ENCODE results near the gene MT4.

The MT4 gene

DNA sequence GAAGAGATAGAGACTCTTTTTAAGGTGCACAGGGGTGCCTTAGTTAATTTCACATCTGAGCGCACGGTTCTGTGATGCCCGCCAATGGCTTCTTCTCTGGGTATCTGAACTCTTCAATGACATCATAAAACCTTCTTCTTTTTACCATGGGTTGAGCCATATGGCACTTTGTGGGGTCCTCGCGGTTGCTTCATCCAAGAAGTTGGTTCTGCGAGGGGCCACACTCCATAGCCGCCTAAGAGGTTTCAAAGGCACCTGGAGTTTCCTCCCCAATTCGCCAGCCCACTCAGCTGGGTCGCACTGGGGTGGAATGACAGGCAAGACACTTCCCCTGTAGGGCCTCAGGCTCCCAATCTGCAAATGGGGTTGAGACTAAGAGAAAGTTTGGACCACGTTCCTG is 10.4 kb upstream of the MT4 start:
- TF ChIP-seq RAD21 (IDR thresholded peaks at IDR 0.05; ENCODE audit: low read depth) = no peak
- TF ChIP-seq, protein P1, sequence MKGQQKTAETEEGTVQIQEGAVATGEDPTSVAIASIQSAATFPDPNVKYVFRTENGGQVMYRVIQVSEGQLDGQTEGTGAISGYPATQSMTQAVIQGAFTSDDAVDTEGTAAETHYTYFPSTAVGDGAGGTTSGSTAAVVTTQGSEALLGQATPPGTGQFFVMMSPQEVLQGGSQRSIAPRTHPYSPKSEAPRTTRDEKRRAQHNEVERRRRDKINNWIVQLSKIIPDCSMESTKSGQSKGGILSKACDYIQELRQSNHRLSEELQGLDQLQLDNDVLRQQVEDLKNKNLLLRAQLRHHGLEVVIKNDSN (IDR thresholded peaks at IDR 0.05) = no peak
- TF ChIP-seq NFIC (IDR thresholded peaks at IDR 0.05) = no peak
- no peak for TF ChIP-seq ZBTB7A (IDR thresholded peaks at IDR 0.05; ENCODE audit: low read depth)
- no peak for TF ChIP-seq CEBPB (IDR thresholded peaks at IDR 0.05)
- no peak for TF ChIP-seq TAF1 (IDR thresholded peaks at IDR 0.05; ENCODE audit: low read depth)
- TF ChIP-seq CREB1 (IDR thresholded peaks at IDR 0.05; ENCODE audit: low read depth) = no peak
- TF ChIP-seq EP300 (IDR thresholded peaks at IDR 0.05; ENCODE audit: borderline replicate concordance) = no peak
- no peak for TF ChIP-seq TCF12 (IDR thresholded peaks at IDR 0.05; ENCODE audit: low read depth)
- TF ChIP-seq, protein P2, sequence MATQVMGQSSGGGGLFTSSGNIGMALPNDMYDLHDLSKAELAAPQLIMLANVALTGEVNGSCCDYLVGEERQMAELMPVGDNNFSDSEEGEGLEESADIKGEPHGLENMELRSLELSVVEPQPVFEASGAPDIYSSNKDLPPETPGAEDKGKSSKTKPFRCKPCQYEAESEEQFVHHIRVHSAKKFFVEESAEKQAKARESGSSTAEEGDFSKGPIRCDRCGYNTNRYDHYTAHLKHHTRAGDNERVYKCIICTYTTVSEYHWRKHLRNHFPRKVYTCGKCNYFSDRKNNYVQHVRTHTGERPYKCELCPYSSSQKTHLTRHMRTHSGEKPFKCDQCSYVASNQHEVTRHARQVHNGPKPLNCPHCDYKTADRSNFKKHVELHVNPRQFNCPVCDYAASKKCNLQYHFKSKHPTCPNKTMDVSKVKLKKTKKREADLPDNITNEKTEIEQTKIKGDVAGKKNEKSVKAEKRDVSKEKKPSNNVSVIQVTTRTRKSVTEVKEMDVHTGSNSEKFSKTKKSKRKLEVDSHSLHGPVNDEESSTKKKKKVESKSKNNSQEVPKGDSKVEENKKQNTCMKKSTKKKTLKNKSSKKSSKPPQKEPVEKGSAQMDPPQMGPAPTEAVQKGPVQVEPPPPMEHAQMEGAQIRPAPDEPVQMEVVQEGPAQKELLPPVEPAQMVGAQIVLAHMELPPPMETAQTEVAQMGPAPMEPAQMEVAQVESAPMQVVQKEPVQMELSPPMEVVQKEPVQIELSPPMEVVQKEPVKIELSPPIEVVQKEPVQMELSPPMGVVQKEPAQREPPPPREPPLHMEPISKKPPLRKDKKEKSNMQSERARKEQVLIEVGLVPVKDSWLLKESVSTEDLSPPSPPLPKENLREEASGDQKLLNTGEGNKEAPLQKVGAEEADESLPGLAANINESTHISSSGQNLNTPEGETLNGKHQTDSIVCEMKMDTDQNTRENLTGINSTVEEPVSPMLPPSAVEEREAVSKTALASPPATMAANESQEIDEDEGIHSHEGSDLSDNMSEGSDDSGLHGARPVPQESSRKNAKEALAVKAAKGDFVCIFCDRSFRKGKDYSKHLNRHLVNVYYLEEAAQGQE (IDR thresholded peaks at IDR 0.05; ENCODE audit: low read depth) = no peak
- no peak for TF ChIP-seq YY1 (IDR thresholded peaks at IDR 0.05; ENCODE audit: low read depth)
- TF ChIP-seq, protein P3, sequence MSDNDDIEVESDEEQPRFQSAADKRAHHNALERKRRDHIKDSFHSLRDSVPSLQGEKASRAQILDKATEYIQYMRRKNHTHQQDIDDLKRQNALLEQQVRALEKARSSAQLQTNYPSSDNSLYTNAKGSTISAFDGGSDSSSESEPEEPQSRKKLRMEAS (IDR thresholded peaks at IDR 0.05) = no peak
- no peak for TF ChIP-seq EGR1 (IDR thresholded peaks at IDR 0.05)
- no peak for TF ChIP-seq FOXM1 (IDR thresholded peaks at IDR 0.05; ENCODE audit: borderline replicate concordance, low read depth)
- TF ChIP-seq TEAD4 (IDR thresholded peaks at IDR 0.05) = no peak

DNA sequence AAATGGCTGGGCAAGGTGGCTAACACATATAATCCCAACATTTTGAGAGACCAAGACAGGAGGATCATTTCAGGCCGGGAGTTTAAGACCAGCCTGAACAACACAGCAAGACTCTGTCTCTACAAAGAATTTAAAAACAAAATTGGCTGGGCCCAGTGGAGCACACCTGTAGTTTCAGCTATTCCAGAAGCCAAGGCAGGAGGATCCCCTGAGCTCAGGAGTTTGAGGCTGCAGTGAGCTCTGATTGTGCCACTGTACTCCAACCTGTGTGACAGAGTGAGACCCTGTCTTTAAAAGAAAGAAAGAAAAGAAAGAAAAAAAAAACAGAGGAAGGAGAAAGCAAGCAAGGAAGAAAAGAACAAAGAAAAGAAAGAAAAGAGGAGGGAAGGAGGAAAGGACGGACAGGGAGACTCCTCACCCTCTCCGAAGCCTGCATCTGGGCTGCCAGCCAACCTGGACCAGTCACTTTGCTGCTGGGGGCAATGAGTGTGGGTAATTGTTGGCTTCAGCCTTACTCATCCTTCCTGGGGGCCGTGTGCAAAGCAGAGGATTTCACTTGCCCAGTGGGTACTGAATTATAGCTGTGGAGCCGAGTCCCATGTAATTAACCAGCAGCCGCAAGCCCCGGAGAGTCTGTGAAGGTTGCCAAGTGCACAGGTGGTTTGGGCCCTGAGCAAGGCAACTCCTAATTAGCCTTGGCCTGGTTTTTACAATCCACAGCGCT is 6.7 kb upstream of the MT4 start:
- TF ChIP-seq TCF12 (IDR thresholded peaks at IDR 0.05; ENCODE audit: low read depth) = no peak

DNA sequence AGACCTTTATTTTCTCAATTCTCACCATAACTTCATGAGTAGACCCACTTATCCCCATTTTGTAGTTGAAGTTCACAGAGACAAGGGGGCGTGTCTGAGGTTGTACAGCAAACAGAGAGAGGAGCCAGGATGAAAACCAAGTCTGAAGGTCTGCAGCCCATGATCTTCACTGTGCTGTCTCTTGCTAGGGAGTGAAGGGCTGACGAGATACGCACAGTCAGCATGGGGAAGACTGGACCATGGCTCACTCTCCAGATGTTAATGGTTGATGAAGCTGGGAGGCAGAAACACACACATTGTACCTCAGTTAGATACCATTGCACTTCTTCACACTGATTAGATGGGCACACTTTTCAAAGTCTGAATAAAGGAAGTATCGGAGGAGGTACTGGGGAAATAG is 5.8 kb upstream of the MT4 start:
- TF ChIP-seq CREB1 (IDR thresholded peaks at IDR 0.05; ENCODE audit: low read depth) (no peak), NFIC (IDR thresholded peaks at IDR 0.05) (no peak), ZBTB7A (IDR thresholded peaks at IDR 0.05; ENCODE audit: low read depth) (no peak), RAD21 (IDR thresholded peaks at IDR 0.05; ENCODE audit: low read depth) (no peak), CEBPB (IDR thresholded peaks at IDR 0.05) (no peak), FOXM1 (IDR thresholded peaks at IDR 0.05; ENCODE audit: borderline replicate concordance, low read depth) (no peak), TCF12 (IDR thresholded peaks at IDR 0.05; ENCODE audit: low read depth) (no peak), EP300 (IDR thresholded peaks at IDR 0.05; ENCODE audit: borderline replicate concordance) (no peak), EGR1 (IDR thresholded peaks at IDR 0.05) (no peak), YY1 (IDR thresholded peaks at IDR 0.05; ENCODE audit: low read depth) (no peak), TAF1 (IDR thresholded peaks at IDR 0.05; ENCODE audit: low read depth) (no peak), TEAD4 (IDR thresholded peaks at IDR 0.05) (no peak)
- TF ChIP-seq, protein P3 (IDR thresholded peaks at IDR 0.05) = no peak
- TF ChIP-seq, protein P2 (IDR thresholded peaks at IDR 0.05; ENCODE audit: low read depth) = no peak
- TF ChIP-seq, protein P1 (IDR thresholded peaks at IDR 0.05) = no peak

DNA sequence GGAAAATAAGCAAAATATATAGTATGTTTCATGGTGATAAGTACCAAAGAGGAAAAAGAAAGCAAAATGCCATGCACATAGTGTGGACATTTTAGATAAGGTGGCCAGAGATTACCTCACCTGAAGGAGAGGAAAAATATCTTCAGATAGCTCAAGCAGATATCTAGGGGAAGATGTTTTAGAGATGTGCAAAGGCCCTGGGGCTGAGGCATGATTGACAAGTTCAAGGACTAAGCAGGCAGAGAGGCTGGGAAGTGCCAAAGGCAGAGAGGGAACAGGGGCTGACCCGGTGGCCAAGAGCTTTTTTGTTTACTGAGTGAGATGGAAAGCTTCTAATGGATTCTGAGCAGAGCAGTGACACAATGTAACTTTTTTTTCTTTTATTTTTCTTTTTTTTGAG is 4.4 kb upstream of the MT4 start:
- TF ChIP-seq ZBTB7A (IDR thresholded peaks at IDR 0.05; ENCODE audit: low read depth) (no peak), CREB1 (IDR thresholded peaks at IDR 0.05; ENCODE audit: low read depth) (no peak), CEBPB (IDR thresholded peaks at IDR 0.05) (no peak), YY1 (IDR thresholded peaks at IDR 0.05; ENCODE audit: low read depth) (no peak), FOXM1 (IDR thresholded peaks at IDR 0.05; ENCODE audit: borderline replicate concordance, low read depth) (no peak), NFIC (IDR thresholded peaks at IDR 0.05) (no peak), TAF1 (IDR thresholded peaks at IDR 0.05; ENCODE audit: low read depth) (no peak)
- TF ChIP-seq, protein P1 (IDR thresholded peaks at IDR 0.05) = no peak
- TF ChIP-seq, protein P2 (IDR thresholded peaks at IDR 0.05; ENCODE audit: low read depth) = no peak
- TF ChIP-seq, protein P3 (IDR thresholded peaks at IDR 0.05) = no peak
